GM23338 (cell line): ENCODE results near the gene GPR3. TPM values are rescaled to one million over a fixed set of nuclear protein-coding genes. Genes with fewer than 3 reads are reported as not detected.

Source experiments
- ATAC-seq: fragments of 200-7000 bp; cut with Tn5 transposase; 3 replicates; pipeline ENCODE4 v1.9.1; 2020
- DNase-seq: peaks from one replicate; pipeline ENCODE4 v3.0.0-alpha.2; 2015; ENCODE audit warnings: low spot score
- H2AFZ ChIP-seq: fragments of 200-600 bp; sonication (generic); 2 replicates; pipeline ENCODE4 v1.8.0; 2016; ENCODE audit warnings: antibody characterized with exemption, mild to moderate bottlenecking, moderate library complexity
- H3F3A ChIP-seq: fragments of 200-600 bp; sonication (generic); replicated peaks from 2 replicates; pipeline ENCODE4 v1.8.0; 2017; ENCODE audit warnings: antibody characterized with exemption, mixed run types, low read depth
- H3K27ac ChIP-seq: fragments of 200-600 bp; sonication (generic); 2 replicates; pipeline ENCODE4 v1.6.1; 2016; ENCODE audit warnings: low read depth
- H3K27me3 ChIP-seq: fragments of 200-600 bp; sonication (generic); 2 replicates; pipeline ENCODE4 v1.8.0; 2016; ENCODE audit warnings: mild to moderate bottlenecking, mixed run types, moderate library complexity; ENCODE audit not compliant: insufficient read depth
- H3K36me3 ChIP-seq: fragments of 200-600 bp; sonication (generic); 2 replicates; pipeline ENCODE4 v1.8.0; 2016; ENCODE audit warnings: mild to moderate bottlenecking; ENCODE audit not compliant: insufficient read depth
- H3K4me1 ChIP-seq: fragments of 200-600 bp; sonication (generic); 2 replicates; pipeline ENCODE4 v1.8.0; 2016; ENCODE audit warnings: mild to moderate bottlenecking, moderate library complexity; ENCODE audit not compliant: insufficient read depth
- H3K4me2 ChIP-seq: fragments of 200-600 bp; sonication (generic); 2 replicates; pipeline ENCODE4 v1.7.1; 2017; ENCODE audit warnings: mixed run types
- H3K4me3 ChIP-seq: fragments of 200-600 bp; sonication (generic); 2 replicates; pipeline ENCODE4 v1.6.1; 2016; ENCODE audit warnings: mixed run types
- H3K79me2 ChIP-seq: fragments of 200-600 bp; sonication (generic); replicated peaks from 2 replicates; pipeline ENCODE4 v1.8.0; 2017; ENCODE audit warnings: mild to moderate bottlenecking; ENCODE audit not compliant: insufficient read depth
- H3K9me2 ChIP-seq: fragments of 200-600 bp; sonication (generic); 2 replicates; pipeline ENCODE4 v1.8.0; 2017; ENCODE audit not compliant: insufficient read depth
- H4K20me1 ChIP-seq: fragments of 200-600 bp; sonication (generic); replicated peaks from 2 replicates; pipeline ENCODE4 v1.8.0; 2017; ENCODE audit warnings: mild to moderate bottlenecking; ENCODE audit not compliant: insufficient read depth
- H3K27ac Mint-ChIP-seq: 2 replicates; pipeline ENCODE4 v1.8.0; 2020; ENCODE audit warnings: inconsistent platforms, mild to moderate bottlenecking, moderate library complexity, mixed read lengths
- H3K27me3 Mint-ChIP-seq: 3 replicates; pipeline ENCODE4 v1.8.0; 2022; ENCODE audit warnings: low read depth, mild to moderate bottlenecking, moderate library complexity, mixed read lengths, inconsistent platforms; ENCODE audit not compliant: insufficient read depth, poor library complexity
- H3K36me3 Mint-ChIP-seq: 3 replicates; pipeline ENCODE4 v1.8.0; 2021; ENCODE audit warnings: low read depth, mild to moderate bottlenecking, inconsistent platforms, moderate library complexity, mixed read lengths
- H3K4me1 Mint-ChIP-seq: 3 replicates; pipeline ENCODE4 v1.8.0; 2020; ENCODE audit warnings: mild to moderate bottlenecking, inconsistent platforms, mixed read lengths
- H3K4me3 Mint-ChIP-seq: 3 replicates; pipeline ENCODE4 v1.8.0; 2021; ENCODE audit warnings: moderate library complexity, mild to moderate bottlenecking, inconsistent platforms, mixed read lengths
- H3K9me3 Mint-ChIP-seq: 3 replicates; pipeline ENCODE4 v1.8.0; 2020; ENCODE audit warnings: moderate library complexity, mild to moderate bottlenecking, inconsistent platforms, mixed read lengths
- CREB1 ChIP-seq: fragments of 250-450 bp; sonication (Bioruptor Pico); IDR thresholded peaks from 2 replicates; pipeline ENCODE4 v1.5.0; 2020; ENCODE audit warnings: low read depth, mild to moderate bottlenecking, moderate library complexity
- ETS1 ChIP-seq: IDR thresholded peaks from 2 replicates; pipeline ENCODE4 v1.6.1; 2016; ENCODE audit warnings: antibody characterized with exemption
- EZH2 ChIP-seq: fragments of 200-600 bp; sonication (generic); IDR thresholded peaks from one replicate; pipeline ENCODE4 v1.8.0; 2017; ENCODE audit warnings: antibody characterized with exemption, mild to moderate bottlenecking, low read depth; ENCODE audit not compliant: unreplicated experiment
- EZH2phosphoT487 ChIP-seq: fragments of 200-600 bp; sonication (generic); IDR thresholded peaks from one replicate; pipeline ENCODE4 v1.8.1; 2018; ENCODE audit warnings: antibody characterized with exemption; ENCODE audit not compliant: unreplicated experiment
- JUNB ChIP-seq: IDR thresholded peaks from one replicate; pipeline ENCODE4 v1.6.1; 2016; ENCODE audit warnings: antibody characterized with exemption; ENCODE audit not compliant: unreplicated experiment
- NANOG ChIP-seq: IDR thresholded peaks from 2 replicates; pipeline ENCODE4 v1.6.1; 2016; ENCODE audit warnings: antibody characterized with exemption, borderline replicate concordance
- POLR2AphosphoS5 ChIP-seq: IDR thresholded peaks from 2 replicates; pipeline ENCODE4 v1.6.1; 2016; ENCODE audit warnings: antibody characterized with exemption, low read depth
- STAT1 ChIP-seq: IDR thresholded peaks from one replicate; pipeline ENCODE4 v1.6.1; 2016; ENCODE audit warnings: antibody characterized with exemption; ENCODE audit not compliant: unreplicated experiment
- ZNF114 ChIP-seq: fragments of 250-450 bp; sonication (Bioruptor Pico); IDR thresholded peaks from 2 replicates; pipeline ENCODE4 v1.5.0; 2020; ENCODE audit warnings: mild to moderate bottlenecking, moderate library complexity
- ZNF331 ChIP-seq: fragments of 250-450 bp; sonication (Bioruptor Pico); IDR thresholded peaks from 2 replicates; pipeline ENCODE4 v1.5.0; 2020; ENCODE audit warnings: low read depth, mild to moderate bottlenecking, moderate library complexity
- ZNF462 ChIP-seq: fragments of 250-450 bp; sonication (Bioruptor Pico); IDR thresholded peaks from 2 replicates; pipeline ENCODE4 v1.5.0; 2020; ENCODE audit warnings: mild to moderate bottlenecking, moderate library complexity
- polyA plus RNA-seq: library from polyadenylated mRNA; unstranded; fragments of >200 nt; fragmentation: Nextera tagmentation; extraction: Ambion mirVana; gene quantifications from 2 replicates; pipeline ENCODE4 v1.2.1, GENCODE V29; 2016
- total RNA-seq: library from RNA; depleted of rRNA; stranded (reverse); fragments of >200 nt; shearing (Covaris generic); gene quantifications from 2 replicates; pipeline ENCODE4 v1.2.3, GENCODE V29; 2014
- TF ChIP-seq, protein P1 (sequence below): IDR thresholded peaks from one replicate; pipeline ENCODE4 v1.6.1; 2018; ENCODE audit warnings: antibody characterized with exemption; ENCODE audit not compliant: unreplicated experiment
- TF ChIP-seq, protein P2 (sequence below), 2 experiments: fragments of 200-600 bp in 1 of 2; sonication (generic) in 1 of 2; conservative IDR thresholded peaks; 2 replicates each; pipeline versions ENCODE4 v1.5.1 to v1.6.1; 2016 to 2017; ENCODE audit warnings: antibody characterized with exemption in 2 of 2, low read depth in 2 of 2, mild to moderate bottlenecking in 2 of 2, moderate library complexity in 1 of 2

The GPR3 gene
- total and polyA plus RNA-seq, 2 experiments from 2014 or later = 5.9 to 9.1 TPM

- Histone ChIP-seq H3K4me2 (no peak overlapping the region), H3K4me1 (peaks cover 27% of the 10 kb centered on the region), H3K27ac (peak overlapping the region; percentile 55), H2AFZ (peak overlapping the region; percentile 47; the same call in 1 of the 2 replicates), H3K4me3 (no peak overlapping the region), H3K9me2 (no peaks in the 10 kb centered on the region), H4K20me1 (no peaks in the 10 kb centered on the region), H3K27me3 (no peaks in the 10 kb centered on the region), H3F3A (peaks cover 17% of the 10 kb centered on the region), H3K36me3 (no peaks in the 10 kb centered on the region), H3K79me2 (no peaks in the 10 kb centered on the region)
- no peaks in the 10 kb centered on the region for H3K9me3 Mint-ChIP-seq
- TF ChIP-seq EZH2 (no peak), POLR2AphosphoS5 (no peak), ZNF114 (CRISPR knock-in tag) (no peak), CREB1 (no peak), ZNF331 (CRISPR knock-in tag) (no peak), EZH2phosphoT487 (no peak), JUNB (no peak), ZNF462 (CRISPR knock-in tag) (no peak), NANOG (no peak), ETS1 (no peak), STAT1 (no peak)
- TF ChIP-seq, protein P1, sequence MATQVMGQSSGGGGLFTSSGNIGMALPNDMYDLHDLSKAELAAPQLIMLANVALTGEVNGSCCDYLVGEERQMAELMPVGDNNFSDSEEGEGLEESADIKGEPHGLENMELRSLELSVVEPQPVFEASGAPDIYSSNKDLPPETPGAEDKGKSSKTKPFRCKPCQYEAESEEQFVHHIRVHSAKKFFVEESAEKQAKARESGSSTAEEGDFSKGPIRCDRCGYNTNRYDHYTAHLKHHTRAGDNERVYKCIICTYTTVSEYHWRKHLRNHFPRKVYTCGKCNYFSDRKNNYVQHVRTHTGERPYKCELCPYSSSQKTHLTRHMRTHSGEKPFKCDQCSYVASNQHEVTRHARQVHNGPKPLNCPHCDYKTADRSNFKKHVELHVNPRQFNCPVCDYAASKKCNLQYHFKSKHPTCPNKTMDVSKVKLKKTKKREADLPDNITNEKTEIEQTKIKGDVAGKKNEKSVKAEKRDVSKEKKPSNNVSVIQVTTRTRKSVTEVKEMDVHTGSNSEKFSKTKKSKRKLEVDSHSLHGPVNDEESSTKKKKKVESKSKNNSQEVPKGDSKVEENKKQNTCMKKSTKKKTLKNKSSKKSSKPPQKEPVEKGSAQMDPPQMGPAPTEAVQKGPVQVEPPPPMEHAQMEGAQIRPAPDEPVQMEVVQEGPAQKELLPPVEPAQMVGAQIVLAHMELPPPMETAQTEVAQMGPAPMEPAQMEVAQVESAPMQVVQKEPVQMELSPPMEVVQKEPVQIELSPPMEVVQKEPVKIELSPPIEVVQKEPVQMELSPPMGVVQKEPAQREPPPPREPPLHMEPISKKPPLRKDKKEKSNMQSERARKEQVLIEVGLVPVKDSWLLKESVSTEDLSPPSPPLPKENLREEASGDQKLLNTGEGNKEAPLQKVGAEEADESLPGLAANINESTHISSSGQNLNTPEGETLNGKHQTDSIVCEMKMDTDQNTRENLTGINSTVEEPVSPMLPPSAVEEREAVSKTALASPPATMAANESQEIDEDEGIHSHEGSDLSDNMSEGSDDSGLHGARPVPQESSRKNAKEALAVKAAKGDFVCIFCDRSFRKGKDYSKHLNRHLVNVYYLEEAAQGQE = no peak
- TF ChIP-seq, protein P2, sequence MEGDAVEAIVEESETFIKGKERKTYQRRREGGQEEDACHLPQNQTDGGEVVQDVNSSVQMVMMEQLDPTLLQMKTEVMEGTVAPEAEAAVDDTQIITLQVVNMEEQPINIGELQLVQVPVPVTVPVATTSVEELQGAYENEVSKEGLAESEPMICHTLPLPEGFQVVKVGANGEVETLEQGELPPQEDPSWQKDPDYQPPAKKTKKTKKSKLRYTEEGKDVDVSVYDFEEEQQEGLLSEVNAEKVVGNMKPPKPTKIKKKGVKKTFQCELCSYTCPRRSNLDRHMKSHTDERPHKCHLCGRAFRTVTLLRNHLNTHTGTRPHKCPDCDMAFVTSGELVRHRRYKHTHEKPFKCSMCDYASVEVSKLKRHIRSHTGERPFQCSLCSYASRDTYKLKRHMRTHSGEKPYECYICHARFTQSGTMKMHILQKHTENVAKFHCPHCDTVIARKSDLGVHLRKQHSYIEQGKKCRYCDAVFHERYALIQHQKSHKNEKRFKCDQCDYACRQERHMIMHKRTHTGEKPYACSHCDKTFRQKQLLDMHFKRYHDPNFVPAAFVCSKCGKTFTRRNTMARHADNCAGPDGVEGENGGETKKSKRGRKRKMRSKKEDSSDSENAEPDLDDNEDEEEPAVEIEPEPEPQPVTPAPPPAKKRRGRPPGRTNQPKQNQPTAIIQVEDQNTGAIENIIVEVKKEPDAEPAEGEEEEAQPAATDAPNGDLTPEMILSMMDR (conservative IDR thresholded peaks at IDR 0.05; ENCODE audit: low read depth in 2 of 2) = no peak
- peaks cover 5% of the 10 kb centered on the region; the same call in 1 of the 3 replicates for H3K36me3 Mint-ChIP-seq
- H3K4me1 Mint-ChIP-seq = peaks cover 53% of the 10 kb centered on the region
- no peak for DNase-seq
- H3K27ac Mint-ChIP-seq = no peak overlapping the region
- peaks cover 24% of the 10 kb centered on the region for H3K27me3 Mint-ChIP-seq
- no peak for ATAC-seq
- no peak overlapping the region for H3K4me3 Mint-ChIP-seq
These were observed 6.2 kb downstream of the GPR3 start for GRCh38 chr1:27398405-27399149.
